Breast epithelium (tissue), 4 donors: ENCODE measurements around the gene KCTD18. TPM values are rescaled to one million over a fixed set of nuclear protein-coding genes. Genes with fewer than 3 reads are reported as not detected.

Experiments
- DNase-seq, 2 donors: peaks; one replicate each; pipeline ENCODE4 v3.0.0-alpha.2; 2019; ENCODE audit warnings: low spot score in 2 of 2
- H3K27ac ChIP-seq, 2 donors: fragments of 200-600 bp; sonication (generic) in 1 of 2; one replicate each; pipeline ENCODE4 v1.5.1; 2016 to 2019; ENCODE audit warnings: mild to moderate bottlenecking in 1 of 2
- H3K27me3 ChIP-seq, 2 donors: fragments of 200-600 bp; sonication (generic) in 1 of 2; one replicate each; pipeline versions ENCODE4 v1.5.1 to v1.6.0; 2017 to 2019; ENCODE audit warnings: control low read depth in 1 of 2, mild to moderate bottlenecking in 1 of 2
- H3K36me3 ChIP-seq: fragments of 200-600 bp; one replicate; pipeline ENCODE4 v1.5.1; 2019
- H3K4me1 ChIP-seq, 2 donors: fragments of 200-600 bp; sonication (generic); one replicate each; pipeline ENCODE4 v1.5.1; 2016 to 2019; ENCODE audit warnings: control low read depth in 1 of 2
- H3K4me3 ChIP-seq, 3 donors: fragments of 200-600 bp; sonication (generic); 1 replicate in 2 of 3; 2 replicates in 1 of 3; pipeline ENCODE4 v1.5.1; 2016 to 2019; ENCODE audit warnings: mild to moderate bottlenecking in 3 of 3, moderate library complexity in 2 of 3
- H3K9me3 ChIP-seq, 2 donors: fragments of 200-600 bp; sonication (generic) in 1 of 2; one replicate each; pipeline ENCODE4 v1.5.1; 2016 to 2019; ENCODE audit warnings: control low read depth in 1 of 2
- CTCF ChIP-seq, 3 donors: fragments of 450-650 bp; IDR thresholded peaks; one replicate each; pipeline ENCODE4 v1.5.1; 2016 to 2017; ENCODE audit warnings: antibody characterized with exemption in 3 of 3, mild to moderate bottlenecking in 3 of 3, moderate library complexity in 3 of 3
- POLR2A ChIP-seq: fragments of 450-650 bp; IDR thresholded peaks from one replicate; pipeline ENCODE4 v1.6.1; 2016; ENCODE audit warnings: antibody characterized with exemption, mild to moderate bottlenecking, moderate library complexity
- POLR2AphosphoS5 ChIP-seq, 3 donors: sonication (generic); formaldehyde crosslinking; IDR thresholded peaks; one replicate each; pipeline ENCODE4 v1.6.1; 2017; ENCODE audit warnings: antibody characterized with exemption in 3 of 3
- intact Hi-C: fragments of 100-400 bp; cut with DNase I; formaldehyde crosslinking; loops from one replicate; pipeline ENCODE4 v1.15.1; 2023; ENCODE audit warnings: low total_unique reads
- total RNA-seq, 3 donors: library from RNA; depleted of rRNA; stranded (reverse); fragments of >200 nt; gene quantifications; one replicate each; pipeline ENCODE4 v1.1.0, GENCODE V29; 2016

Gene KCTD18
- total RNA-seq, 3 donors from 2014 or later = 15.7 to 28.2 (median 23.3) TPM

GRCh38 chr2:200528228-200528627, 18.4 kb upstream of the KCTD18 start:
- no peaks in the 10 kb centered on the region for H3K9me3 ChIP-seq
- no peaks in the 10 kb centered on the region for H3K36me3 ChIP-seq
- intact Hi-C loops = no loop called here
- H3K4me3 ChIP-seq = no peak overlapping the region
- no peak overlapping the region for H3K27ac ChIP-seq
- peaks cover 0 to 6% of the 10 kb centered on the region in 2 donors for H3K4me1 ChIP-seq
- DNase-seq = no peak
- TF ChIP-seq POLR2A (no peak), POLR2AphosphoS5 (IDR thresholded peaks at IDR 0.05) (no peak), CTCF (IDR thresholded peaks at IDR 0.05) (no peak)
- H3K27me3 ChIP-seq = no peaks in the 10 kb centered on the region

- Histone ChIP-seq H3K4me3 (peak within 1 kb of the TSS; percentile 68 to 77 (median 74)), H3K27me3 (no peaks in the 10 kb centered on the region), H3K27ac (peak within 1 kb of the TSS; percentile 25 to 41), H3K36me3 (no peaks in the 10 kb centered on the region), H3K9me3 (no peaks in the 10 kb centered on the region), H3K4me1 (peaks cover 0 to 6% of the 10 kb centered on the region in 2 donors)
- peak; percentile 88 to 94 for DNase-seq
- intact Hi-C loops = no loop called here
- TF ChIP-seq CTCF (IDR thresholded peaks at IDR 0.05) (no peak), POLR2A (peak; percentile 54), POLR2AphosphoS5 (IDR thresholded peaks at IDR 0.05) (peak; percentile 44 to 86 (median 63))
Measured at GRCh38 chr2:200525882-200526651, 16.2 kb upstream of the KCTD18 start, which contains the start of gene SGO2. Gene SGO2 (plus strand): TSS chr2:200526207. CDS start chr2:200532976, 6,769 bp downstream.

GRCh38 chr2:200525551-200525881, 15.6 kb upstream of the KCTD18 start:
- H3K36me3 ChIP-seq = no peaks in the 10 kb centered on the region
- peak overlapping the region; percentile 25 to 41 for H3K27ac ChIP-seq
- no peak for DNase-seq
- no peaks in the 10 kb centered on the region for H3K27me3 ChIP-seq
- H3K4me3 ChIP-seq = peak overlapping the region; percentile 68 to 77 (median 74)
- peaks cover 0 to 6% of the 10 kb centered on the region in 2 donors for H3K4me1 ChIP-seq
- no peaks in the 10 kb centered on the region for H3K9me3 ChIP-seq
- intact Hi-C loops = no loop called here
- TF ChIP-seq CTCF (IDR thresholded peaks at IDR 0.05) (no peak), POLR2AphosphoS5 (IDR thresholded peaks at IDR 0.05) (no peak), POLR2A (no peak)

- H3K36me3 ChIP-seq = no peaks in the 10 kb centered on the region
- H3K27ac ChIP-seq = no peak overlapping the region
- peak overlapping the region in 2 of 3 donors; percentile 68 to 77 for H3K4me3 ChIP-seq
- H3K9me3 ChIP-seq = no peaks in the 10 kb centered on the region
- peaks cover 0 to 6% of the 10 kb centered on the region in 2 donors for H3K4me1 ChIP-seq
- H3K27me3 ChIP-seq = no peaks in the 10 kb centered on the region
- TF ChIP-seq POLR2AphosphoS5 (IDR thresholded peaks at IDR 0.05) (no peak), POLR2A (no peak), CTCF (IDR thresholded peaks at IDR 0.05) (no peak)
- no peak for DNase-seq
- intact Hi-C loops = no loop called here
Measured at GRCh38 chr2:200525066-200525465, 15.2 kb upstream of the KCTD18 start.

GRCh38 chr2:200523604-200524003, 13.7 kb upstream of the KCTD18 start:
- H3K27me3 ChIP-seq = no peaks in the 10 kb centered on the region
- no peak for TF ChIP-seq CTCF (IDR thresholded peaks at IDR 0.05)
- no peak for TF ChIP-seq POLR2AphosphoS5 (IDR thresholded peaks at IDR 0.05)
- TF ChIP-seq POLR2A = no peak
- H3K27ac ChIP-seq = no peak overlapping the region
- peaks cover 0 to 6% of the 10 kb centered on the region in 2 donors for H3K4me1 ChIP-seq
- intact Hi-C loops = no loop called here
- no peaks in the 10 kb centered on the region for H3K9me3 ChIP-seq
- no peak for DNase-seq
- no peak overlapping the region for H3K4me3 ChIP-seq
- no peaks in the 10 kb centered on the region for H3K36me3 ChIP-seq
